COLO829 (cell line): Measurements from ENCODE around the gene KCNE5.
"Not testable (repeated sequence)": the region's sequence is repeated elsewhere in the genome, so short reads cannot be mapped to it uniquely, and the experiment has no call there.

Source experiments
- DNase-seq: peaks from one replicate; pipeline ENCODE4 v3.0.0; 2012; ENCODE audit warnings: low spot score

The KCNE5 gene

GRCh38 chrX:109601486-109601885 lies 23.5 kb downstream of the KCNE5 start:
- DNase-seq: no peak

DNA sequence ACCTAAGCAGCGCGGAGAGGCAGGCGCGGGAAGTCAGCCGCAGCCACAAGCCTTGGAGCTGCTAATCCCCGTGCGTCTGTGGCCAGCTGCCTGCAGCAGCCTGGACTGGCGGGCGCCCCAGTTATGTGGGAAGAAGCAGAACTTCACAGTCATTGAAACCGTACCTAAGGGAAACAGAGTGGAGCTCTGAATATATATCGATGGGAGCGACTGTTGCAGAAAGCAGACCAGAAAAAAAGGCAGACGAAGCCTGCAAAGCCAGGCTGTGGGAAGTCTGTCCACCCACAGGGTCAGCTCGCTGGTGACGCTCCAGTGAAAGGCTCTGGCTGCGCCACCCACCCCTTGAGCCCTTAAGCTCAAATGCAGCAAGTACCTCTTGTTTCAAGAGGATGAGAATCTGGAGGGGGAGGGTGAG lies 24.7 kb downstream of the KCNE5 start:
- no peak for DNase-seq

DNA sequence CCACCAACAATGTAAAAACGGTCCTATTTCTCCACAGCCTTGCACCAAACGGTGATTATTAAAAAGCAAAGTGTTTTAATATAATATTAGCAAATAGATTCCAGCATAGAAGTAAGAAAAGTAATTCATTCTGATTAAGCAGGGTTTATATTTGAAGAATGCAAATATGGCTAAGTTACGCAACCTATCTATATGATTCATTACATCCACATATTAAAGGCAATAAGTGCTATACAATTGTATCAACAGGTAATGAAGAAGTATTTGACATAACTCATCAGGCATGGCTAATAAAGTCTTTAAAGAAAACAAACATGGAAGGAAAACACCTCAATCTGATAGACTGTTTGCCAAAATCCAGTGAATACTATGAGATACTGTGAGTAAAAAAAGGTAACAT lies 29.0 kb downstream of the KCNE5 start:
- no peak for DNase-seq

- no peak for DNase-seq
Measured at GRCh38 chrX:109590176-109590575, 34.8 kb downstream of the KCNE5 start.

GRCh38 chrX:109585488-109585887 lies 39.5 kb downstream of the KCNE5 start:
- DNase-seq: no peak

DNA sequence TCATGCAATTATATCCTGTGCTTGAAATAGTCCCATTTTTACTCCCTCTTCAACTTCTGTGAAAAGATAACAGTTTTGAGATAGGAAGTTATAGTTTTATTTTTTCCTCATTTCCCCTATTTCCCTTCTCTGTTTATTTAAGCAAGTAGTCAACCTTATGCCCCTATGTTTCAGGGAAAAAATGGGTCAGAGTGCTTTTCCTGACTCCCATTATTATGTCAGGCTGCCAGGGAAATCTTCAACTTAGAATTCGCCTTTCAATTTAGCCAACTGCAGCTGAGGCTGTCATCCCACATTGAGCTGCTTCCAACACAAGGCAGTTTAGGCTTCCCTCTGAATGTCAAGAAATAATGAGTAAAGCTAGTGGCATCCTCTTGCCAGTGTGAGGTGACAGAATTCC lies 46.1 kb downstream of the KCNE5 start:
- no peak for DNase-seq

- DNase-seq: no peak
Measured at GRCh38 chrX:109577055-109577454, 47.9 kb downstream of the KCNE5 start.

DNA sequence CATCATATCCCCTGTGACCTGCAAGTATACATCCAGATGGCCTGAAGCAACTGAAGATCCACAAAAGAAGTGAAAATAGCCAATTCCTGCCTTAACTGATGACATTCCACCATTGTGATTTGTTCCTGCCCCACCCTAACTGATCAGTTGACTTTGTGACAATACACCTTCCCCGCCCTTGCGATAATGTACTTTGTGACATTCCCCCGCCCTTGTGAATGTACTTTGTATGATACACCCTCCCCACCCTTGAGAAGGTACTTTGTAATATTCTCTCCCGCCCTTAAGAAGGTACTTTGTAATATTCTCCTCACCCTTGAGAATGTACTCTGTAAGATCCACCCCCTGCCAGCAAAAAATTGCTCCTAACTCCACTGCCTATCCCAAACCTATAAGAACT lies 48.9 kb downstream of the KCNE5 start:
- not testable (repeated sequence) for DNase-seq
